HG03135 (cell line): ENCODE results near the gene COL6A1.

Experiments
- ATAC-seq: cut with Tn5 transposase; IDR thresholded peaks from one replicate; pipeline ENCODE4 v1.9.1; 2021; ENCODE audit warnings: mild to moderate bottlenecking, moderate library complexity; ENCODE audit not compliant: unreplicated experiment

The COL6A1 gene

DNA sequence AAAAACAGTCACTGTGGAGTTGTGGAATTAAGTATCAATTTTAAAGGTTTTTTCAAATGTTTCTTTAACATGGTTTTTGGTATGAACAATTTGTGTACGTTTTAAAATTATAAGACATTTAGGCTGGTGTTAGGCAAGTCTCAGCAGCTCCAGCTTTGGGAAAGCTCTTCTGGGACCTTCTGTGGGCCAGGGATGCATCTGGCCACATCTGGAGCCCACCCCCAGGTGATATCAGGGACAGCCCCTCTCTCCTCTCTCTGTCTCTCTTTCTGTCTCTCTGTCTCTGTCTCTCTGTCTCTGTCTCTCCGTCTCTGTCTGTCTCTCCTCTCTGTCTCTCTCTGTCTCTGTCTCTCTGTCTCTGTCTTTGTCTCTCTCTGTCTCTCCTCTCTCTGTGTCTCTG is 1.3 kb upstream of the COL6A1 start:
- no peak for ATAC-seq

DNA sequence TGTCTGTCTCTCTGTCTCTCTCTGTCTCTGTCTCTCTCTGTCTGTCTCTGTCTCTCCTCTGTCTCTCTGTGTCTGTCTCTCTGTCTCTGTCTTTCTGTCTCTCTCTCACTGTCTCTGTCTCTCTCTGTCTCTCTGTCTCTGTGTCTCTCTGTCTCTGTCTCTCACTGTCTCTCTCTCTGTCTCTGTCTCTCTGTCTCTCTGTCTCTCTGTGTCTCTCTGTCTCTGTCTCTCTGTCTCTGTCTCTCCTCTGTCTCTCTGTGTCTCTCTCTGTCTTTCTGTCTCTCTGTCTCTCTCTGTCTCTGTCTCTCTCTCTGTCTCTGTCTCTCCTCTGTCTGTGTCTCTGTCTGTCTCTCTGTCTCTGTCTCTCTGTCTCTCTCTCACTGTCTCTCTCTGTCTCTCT is 873 bp upstream of the COL6A1 start:
- no peak for ATAC-seq

DNA sequence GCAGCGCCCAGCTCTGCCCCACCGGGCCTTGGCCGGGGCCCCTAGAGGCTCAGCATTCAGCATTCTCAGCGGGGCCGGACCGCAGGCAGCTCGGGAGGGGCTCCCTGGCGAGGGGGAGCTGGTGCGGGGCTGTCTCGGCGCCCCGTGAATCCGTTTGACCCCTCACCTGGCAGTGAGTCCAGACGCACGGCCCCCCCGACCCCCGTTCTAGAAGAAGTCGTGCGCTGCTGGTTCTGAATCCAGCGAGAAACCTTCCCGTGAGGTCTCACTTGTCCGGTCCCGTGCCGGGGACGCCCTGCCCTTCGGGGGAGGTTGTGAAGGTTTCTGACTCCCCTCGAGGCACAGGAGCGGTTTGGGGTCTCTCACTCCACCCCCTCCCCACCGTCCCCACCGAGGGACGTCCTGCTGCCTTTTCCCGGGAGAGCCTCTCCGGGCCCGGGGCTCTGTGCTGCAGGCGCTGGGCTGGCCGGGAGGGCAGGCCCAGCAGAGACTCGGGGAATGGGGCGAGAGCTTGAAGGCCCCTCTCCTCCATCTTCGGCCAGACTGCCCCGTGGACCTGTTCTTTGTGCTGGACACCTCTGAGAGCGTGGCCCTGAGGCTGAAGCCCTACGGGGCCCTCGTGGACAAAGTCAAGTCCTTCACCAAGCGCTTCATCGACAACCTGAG is 655 bp downstream of the COL6A1 start:
- ATAC-seq, result no peak

DNA sequence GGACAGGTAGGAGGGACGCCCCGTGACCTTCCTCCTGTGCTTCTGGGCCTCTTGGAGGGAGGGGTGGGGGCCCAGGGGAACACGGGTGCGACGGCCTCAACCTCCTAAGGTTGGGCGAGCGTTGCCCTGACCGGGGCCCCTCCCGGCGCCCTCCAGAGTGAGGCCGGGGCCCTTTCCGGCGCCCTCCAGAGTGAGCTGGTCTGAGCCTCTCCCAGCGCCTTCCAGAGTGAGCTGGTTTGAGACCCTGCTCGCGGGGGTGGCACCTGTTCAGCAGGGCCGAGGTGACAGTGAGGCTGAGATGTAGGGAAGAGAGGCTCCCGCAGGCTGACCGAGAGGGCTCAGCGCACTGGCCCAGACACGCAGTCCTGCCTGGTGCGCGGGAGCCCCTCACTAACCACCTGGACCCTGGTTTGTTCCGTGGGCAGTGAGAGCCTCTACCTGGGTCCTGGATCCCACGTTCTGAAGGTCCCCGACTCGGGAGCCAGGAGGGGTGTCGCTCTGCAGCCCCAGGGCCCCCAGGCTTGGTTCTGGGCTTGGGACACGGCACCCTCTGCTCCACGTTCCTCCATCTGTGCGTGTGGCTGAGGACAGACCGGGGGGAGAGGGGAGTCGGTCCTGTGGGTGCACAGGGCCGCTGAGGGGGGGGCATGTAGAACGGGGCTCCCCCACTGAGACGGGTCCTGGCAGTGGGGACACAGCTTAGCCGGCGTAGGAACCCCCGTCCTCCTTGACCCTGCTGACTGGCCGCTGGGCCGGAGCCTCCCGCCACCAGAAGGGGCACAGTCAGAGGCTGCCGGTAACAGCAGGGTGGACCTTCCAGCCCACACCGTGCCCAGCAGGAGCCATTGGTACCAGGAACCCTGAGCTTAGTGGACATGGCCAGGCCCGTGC is 1.4 kb downstream of the COL6A1 start:
- ATAC-seq, result no peak

- ATAC-seq, result no peak
Measured at GRCh38 chr21:45983649-45983965, 2.0 kb downstream of the COL6A1 start.

DNA sequence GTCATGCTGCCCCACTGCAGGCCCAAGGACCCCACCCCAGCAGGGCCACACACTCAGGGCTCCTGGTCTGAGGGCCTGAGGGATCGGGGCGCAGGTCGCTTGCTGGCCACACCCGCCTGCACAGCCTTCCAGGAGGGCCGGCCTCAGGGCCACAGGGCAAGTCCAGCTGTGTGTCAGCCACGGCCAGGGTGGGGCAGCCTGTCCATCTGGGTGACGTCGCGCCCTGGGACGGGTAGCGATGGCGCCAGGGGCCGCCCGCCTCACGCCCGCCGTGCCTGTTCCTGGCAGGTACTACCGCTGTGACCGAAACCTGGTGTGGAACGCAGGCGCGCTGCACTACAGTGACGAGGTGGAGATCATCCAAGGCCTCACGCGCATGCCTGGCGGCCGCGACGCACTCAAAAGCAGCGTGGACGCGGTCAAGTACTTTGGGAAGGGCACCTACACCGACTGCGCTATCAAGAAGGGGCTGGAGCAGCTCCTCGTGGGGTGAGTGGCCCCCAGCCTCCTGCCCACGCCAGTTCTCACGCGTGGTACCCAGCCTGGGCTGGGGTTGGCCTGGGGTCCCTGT is 2.5 kb downstream of the COL6A1 start:
- no peak for ATAC-seq

- no peak for ATAC-seq
Measured at GRCh38 chr21:45984584-45985095, 3.1 kb downstream of the COL6A1 start.

GRCh38 chr21:45985471-45986315 is 4.1 kb downstream of the COL6A1 start:
- ATAC-seq, result no peak

DNA sequence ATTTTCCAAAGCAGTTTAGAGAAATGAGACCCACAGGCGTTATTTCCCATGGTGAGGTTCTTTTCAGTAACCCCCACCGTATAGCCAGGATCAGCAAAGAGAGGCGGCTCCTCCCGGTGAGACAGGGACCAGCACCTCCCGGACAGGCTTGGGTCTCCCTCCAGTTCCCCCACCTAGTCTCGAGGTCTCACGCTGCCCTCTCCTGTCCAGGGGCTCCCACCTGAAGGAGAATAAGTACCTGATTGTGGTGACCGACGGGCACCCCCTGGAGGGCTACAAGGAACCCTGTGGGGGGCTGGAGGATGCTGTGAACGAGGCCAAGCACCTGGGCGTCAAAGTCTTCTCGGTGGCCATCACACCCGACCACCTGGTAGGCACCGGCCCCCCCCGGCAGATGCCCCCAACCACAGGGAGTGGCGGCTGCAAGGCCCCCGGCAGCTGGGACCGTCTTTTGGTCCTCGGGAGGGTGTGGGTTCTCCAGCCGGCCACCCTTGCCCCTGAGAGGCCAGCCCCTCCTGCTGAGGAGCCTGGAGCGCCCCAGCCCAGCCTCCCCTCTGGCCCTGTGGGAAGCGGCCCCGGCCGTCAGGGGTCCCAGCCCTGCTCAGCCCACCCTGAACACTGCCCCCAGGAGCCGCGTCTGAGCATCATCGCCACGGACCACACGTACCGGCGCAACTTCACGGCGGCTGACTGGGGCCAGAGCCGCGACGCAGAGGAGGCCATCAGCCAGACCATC is 4.9 kb downstream of the COL6A1 start:
- ATAC-seq, result no peak

- ATAC-seq, result no peak
Measured at GRCh38 chr21:45987121-45987711, 5.6 kb downstream of the COL6A1 start.

DNA sequence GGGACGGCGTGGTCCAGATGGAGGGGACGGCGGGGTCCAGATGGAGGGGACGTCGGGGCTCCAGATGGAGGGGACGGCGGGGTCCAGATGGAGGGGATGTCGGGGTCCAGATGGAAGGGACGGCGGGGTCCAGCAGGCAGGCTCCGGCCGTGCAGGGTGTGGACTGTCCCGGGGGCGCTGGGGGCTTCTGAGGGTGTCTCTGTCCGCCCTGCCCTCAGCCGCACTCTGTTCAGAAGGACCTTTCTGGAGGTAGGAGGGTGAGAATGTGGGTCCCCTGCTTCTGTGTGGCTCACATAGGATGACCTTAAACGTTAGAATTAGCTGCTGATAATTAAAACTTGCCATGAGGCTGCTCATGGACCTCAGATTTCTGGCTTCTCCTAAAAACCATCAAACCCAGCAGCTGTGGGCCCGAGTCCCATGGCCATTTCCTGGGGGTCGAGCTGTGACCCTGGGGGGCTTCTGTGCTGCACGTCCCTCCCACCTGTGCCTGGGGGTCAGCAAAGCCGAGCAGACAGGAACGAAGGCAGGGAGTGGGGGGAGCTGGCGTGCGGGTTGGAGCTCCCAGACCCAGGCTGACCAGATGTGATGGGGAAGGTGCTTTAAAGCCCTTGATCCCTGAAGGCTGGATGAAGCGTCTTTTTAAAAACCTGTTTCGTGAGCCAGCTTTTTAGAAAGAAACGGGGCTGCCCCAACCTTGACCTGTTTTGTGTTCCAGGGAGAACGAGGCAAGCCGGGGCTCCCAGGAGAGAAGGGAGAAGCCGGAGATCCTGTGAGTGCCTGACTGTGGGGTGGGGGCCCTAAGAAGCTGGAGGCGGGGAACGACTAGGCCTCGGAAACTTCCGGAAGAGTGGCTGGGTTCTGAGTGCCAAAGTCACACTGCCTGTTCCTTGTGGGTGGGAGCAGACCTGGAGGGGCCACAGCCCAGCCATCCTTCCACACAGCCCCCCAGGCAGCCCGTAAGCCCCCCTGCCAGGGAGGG is 7.1 kb downstream of the COL6A1 start:
- no peak for ATAC-seq

DNA sequence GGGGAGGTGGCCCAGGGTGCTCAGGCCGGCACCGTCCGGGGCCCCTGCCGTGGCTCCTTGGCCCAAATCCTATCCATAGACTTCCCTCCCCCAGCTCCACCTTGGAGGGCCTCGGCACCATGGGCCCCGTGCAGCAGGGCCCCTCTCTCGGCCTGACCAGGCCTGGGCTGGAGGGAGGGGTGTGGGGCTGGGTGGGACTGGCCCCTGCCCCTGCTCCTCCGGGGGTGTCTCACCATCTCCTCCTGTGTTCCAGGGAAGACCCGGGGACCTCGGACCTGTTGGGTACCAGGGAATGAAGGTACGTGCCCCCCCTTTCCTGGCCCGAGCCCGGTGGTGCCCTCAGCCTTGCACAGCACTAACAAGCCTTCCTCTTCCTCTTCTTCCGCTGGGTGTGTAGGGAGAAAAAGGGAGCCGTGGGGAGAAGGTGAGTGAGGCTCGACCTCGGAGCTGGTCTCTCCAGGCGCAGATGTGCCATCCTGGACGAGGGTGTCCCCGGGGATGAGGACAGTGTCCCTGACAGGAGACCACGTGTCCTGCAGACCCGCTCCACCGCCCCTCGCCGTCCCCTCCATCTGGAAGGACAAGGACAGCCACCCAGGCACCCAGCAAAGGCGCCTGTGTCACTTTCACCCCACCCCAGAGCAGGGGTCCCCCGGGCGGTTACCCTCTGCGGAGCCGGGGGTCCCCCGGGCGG is 7.9 kb downstream of the COL6A1 start:
- no peak for ATAC-seq

DNA sequence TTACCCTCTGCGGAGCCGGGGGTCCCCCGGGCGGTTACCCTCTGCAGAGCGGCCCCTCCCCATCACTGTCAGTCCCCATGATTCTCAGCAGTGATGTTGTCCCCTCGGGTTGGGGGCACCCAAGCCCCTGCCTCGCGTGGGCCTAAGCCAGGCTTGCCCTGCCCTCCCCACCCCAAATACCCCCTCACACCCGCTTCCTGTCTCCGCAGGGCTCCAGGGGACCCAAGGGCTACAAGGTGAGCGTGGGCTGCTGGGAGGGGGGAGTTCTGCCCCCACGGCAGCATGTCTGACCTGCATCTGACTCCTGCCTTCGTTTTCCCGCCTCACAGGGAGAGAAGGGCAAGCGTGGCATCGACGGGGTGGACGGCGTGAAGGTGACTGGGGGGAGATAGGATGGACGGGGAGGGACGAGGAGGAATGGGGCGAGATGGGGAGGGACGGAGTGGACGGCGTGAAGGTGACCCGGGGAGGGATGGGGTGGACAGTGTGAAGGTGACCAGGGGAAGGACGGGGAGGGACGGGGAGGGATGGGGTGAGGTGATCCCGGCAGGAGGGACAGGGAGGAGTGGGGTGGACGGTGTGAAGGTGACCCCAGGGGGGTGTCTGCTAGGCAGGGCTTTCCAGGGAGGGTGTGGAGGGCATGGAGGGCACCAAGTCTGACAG is 8.6 kb downstream of the COL6A1 start:
- no peak for ATAC-seq

DNA sequence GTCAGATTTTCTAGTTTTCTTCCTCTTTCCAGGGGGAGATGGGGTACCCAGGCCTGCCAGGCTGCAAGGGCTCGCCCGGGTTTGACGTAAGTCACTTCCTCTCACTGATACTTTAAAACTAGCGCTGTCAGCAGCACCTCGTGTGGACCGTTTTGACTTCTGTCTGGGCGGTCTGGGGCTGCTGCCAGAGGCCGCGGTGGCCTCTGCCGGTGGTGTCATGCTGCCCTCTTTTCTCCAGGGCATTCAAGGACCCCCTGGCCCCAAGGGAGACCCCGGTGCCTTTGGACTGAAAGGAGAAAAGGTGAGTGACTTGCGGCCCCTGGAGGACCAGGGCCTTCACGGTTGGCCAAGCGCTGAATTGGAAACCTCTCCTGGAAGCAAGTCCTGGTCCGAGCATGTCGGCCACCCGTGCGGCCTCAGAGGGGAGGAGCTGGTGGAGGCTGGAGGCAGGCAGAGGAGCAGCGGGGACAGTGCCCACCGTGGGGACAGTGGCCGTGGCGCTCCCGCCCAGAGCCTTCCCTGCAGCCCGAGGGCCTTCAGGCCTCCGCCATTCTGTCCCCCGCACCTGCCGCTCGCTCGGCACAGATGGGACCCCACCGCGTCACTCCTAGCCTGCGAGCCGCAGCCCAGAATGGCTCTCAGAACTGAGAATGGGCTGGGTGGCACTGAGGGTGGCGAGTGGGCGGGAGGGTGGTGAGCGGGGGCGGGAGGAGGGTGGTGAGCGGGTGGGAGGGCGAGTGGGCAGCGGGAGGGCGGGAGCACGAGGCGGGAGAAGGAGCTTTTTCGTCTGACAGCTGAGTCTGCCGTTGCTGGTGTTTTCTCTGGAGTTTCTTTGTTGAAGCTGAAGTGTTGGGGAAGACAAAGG is 9.4 kb downstream of the COL6A1 start:
- no peak for ATAC-seq

GRCh38 chr21:45991606-45992300 is 10.2 kb downstream of the COL6A1 start:
- ATAC-seq, result no peak
